A549 (cell line): ENCODE measurements around the gene PLEKHF1.
"Not testable (repeated sequence)": the region's sequence is repeated elsewhere in the genome, so short reads cannot be mapped to it uniquely, and the experiment has no call there.

Experiments
- BHLHE40 ChIP-seq: IDR thresholded peaks from 2 replicates; pipeline ENCODE4 v1.6.1; 2012; ENCODE audit warnings: low read depth, low read length, inconsistent platforms
- CEBPB ChIP-seq, 2 experiments: fragments of >200 bp in 1 of 2; sonication (Bioruptor Twin) in 1 of 2; formaldehyde crosslinking in 1 of 2; IDR thresholded peaks; 2 replicates each; pipeline ENCODE4 v1.6.1; 2012 to 2016
- POLR2A ChIP-seq: IDR thresholded peaks from 2 replicates; pipeline ENCODE4 v1.6.1; 2012; ENCODE audit warnings: mild to moderate bottlenecking, low read length
- ZFP36 ChIP-seq: fragments of 450-650 bp; IDR thresholded peaks from 2 replicates; pipeline ENCODE4 v1.6.1; 2014; ENCODE audit warnings: borderline replicate concordance; ENCODE audit not compliant: partially characterized antibody
- TF ChIP-seq, protein P1 (sequence below): fragments of >200 bp; sonication (Bioruptor Twin); formaldehyde crosslinking; IDR thresholded peaks from 3 replicates; pipeline ENCODE4 v1.5.1; 2016
- TF ChIP-seq, protein P2 (sequence below): fragments of 200-600 bp; sonication (generic); IDR thresholded peaks from 2 replicates; pipeline ENCODE4 v1.6.1; 2016; ENCODE audit warnings: antibody characterized with exemption, mild to moderate bottlenecking, moderate library complexity

DNA sequence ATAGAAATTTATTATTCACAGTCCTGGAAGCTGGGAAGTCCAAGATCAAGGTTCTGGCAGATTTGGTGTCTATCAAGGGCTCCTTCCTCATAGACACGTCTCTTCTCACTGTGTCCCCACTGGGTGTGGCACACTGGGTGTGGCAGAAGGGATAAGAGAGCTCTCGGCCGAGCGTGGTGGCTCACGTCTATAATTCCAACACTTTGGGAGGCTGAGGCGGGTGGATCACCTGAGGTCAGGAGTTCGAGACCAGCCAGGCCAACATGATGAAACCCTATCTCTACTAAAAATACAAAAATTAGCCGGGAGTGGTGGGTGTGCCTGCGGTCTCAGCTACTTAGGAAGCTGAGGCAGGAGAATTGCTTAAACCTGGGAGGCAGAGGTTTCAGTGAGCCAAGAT, 38.4 kb upstream of the PLEKHF1 start:
- not testable (repeated sequence) for TF ChIP-seq POLR2A; ZFP36; BHLHE40; CEBPB (IDR thresholded peaks at IDR 0.05)
- TF ChIP-seq, protein P1, sequence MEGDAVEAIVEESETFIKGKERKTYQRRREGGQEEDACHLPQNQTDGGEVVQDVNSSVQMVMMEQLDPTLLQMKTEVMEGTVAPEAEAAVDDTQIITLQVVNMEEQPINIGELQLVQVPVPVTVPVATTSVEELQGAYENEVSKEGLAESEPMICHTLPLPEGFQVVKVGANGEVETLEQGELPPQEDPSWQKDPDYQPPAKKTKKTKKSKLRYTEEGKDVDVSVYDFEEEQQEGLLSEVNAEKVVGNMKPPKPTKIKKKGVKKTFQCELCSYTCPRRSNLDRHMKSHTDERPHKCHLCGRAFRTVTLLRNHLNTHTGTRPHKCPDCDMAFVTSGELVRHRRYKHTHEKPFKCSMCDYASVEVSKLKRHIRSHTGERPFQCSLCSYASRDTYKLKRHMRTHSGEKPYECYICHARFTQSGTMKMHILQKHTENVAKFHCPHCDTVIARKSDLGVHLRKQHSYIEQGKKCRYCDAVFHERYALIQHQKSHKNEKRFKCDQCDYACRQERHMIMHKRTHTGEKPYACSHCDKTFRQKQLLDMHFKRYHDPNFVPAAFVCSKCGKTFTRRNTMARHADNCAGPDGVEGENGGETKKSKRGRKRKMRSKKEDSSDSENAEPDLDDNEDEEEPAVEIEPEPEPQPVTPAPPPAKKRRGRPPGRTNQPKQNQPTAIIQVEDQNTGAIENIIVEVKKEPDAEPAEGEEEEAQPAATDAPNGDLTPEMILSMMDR = not testable (repeated sequence)
- TF ChIP-seq, protein P2, sequence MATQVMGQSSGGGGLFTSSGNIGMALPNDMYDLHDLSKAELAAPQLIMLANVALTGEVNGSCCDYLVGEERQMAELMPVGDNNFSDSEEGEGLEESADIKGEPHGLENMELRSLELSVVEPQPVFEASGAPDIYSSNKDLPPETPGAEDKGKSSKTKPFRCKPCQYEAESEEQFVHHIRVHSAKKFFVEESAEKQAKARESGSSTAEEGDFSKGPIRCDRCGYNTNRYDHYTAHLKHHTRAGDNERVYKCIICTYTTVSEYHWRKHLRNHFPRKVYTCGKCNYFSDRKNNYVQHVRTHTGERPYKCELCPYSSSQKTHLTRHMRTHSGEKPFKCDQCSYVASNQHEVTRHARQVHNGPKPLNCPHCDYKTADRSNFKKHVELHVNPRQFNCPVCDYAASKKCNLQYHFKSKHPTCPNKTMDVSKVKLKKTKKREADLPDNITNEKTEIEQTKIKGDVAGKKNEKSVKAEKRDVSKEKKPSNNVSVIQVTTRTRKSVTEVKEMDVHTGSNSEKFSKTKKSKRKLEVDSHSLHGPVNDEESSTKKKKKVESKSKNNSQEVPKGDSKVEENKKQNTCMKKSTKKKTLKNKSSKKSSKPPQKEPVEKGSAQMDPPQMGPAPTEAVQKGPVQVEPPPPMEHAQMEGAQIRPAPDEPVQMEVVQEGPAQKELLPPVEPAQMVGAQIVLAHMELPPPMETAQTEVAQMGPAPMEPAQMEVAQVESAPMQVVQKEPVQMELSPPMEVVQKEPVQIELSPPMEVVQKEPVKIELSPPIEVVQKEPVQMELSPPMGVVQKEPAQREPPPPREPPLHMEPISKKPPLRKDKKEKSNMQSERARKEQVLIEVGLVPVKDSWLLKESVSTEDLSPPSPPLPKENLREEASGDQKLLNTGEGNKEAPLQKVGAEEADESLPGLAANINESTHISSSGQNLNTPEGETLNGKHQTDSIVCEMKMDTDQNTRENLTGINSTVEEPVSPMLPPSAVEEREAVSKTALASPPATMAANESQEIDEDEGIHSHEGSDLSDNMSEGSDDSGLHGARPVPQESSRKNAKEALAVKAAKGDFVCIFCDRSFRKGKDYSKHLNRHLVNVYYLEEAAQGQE = not testable (repeated sequence)
